ENCODE results near the gene PCBP4.

DNA sequence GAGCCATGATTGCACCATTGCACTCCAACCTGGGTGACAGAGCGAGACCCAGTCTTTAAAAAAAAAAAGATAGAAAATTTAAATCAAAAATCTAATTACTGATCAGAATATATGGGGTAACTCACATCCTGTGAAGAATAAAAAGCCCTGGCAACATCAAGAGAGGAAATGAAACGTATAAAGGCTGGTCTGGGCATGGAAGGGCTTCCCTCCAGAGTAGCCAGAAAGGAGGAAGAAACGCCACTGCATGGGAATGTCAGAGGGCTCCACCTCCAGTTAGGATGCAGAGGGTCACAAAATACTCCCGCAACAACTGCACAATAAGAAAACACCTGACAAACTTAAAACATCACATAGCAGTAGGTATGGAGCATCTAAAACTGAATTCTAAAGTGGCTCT, 59.2 kb downstream of the PCBP4 start:
- TF ChIP-seq, protein P1, sequence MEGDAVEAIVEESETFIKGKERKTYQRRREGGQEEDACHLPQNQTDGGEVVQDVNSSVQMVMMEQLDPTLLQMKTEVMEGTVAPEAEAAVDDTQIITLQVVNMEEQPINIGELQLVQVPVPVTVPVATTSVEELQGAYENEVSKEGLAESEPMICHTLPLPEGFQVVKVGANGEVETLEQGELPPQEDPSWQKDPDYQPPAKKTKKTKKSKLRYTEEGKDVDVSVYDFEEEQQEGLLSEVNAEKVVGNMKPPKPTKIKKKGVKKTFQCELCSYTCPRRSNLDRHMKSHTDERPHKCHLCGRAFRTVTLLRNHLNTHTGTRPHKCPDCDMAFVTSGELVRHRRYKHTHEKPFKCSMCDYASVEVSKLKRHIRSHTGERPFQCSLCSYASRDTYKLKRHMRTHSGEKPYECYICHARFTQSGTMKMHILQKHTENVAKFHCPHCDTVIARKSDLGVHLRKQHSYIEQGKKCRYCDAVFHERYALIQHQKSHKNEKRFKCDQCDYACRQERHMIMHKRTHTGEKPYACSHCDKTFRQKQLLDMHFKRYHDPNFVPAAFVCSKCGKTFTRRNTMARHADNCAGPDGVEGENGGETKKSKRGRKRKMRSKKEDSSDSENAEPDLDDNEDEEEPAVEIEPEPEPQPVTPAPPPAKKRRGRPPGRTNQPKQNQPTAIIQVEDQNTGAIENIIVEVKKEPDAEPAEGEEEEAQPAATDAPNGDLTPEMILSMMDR (IDR thresholded peaks at IDR 0.05 in 4 of 5, conservative IDR thresholded peaks at IDR 0.05 in 1 of 5), result no peak
- no peak for TF ChIP-seq POLR2A (IDR thresholded peaks at IDR 0.05)

Measured in gastrocnemius medialis (tissue), 4 donors.